Upper lobe of left lung (tissue), 4 donors: ENCODE measurements around the gene INTS14.

Source experiments
- CTCF ChIP-seq, 6 experiments: fragments of 450-650 bp in 4 of 6; fragments of 200-600 bp in 2 of 6; sonication (generic) in 2 of 6; IDR thresholded peaks; one replicate each; pipeline ENCODE4 v1.5.1; 2016 to 2019; ENCODE audit warnings: antibody characterized with exemption in 6 of 6
- EP300 ChIP-seq, 4 donors: sonication (generic); formaldehyde crosslinking; IDR thresholded peaks; one replicate each; pipeline ENCODE4 v1.5.1; 2017; ENCODE audit warnings: antibody characterized with exemption in 4 of 4, control low read depth in 2 of 4
- POLR2AphosphoS5 ChIP-seq, 2 donors: sonication (generic); formaldehyde crosslinking; IDR thresholded peaks; one replicate each; pipeline ENCODE4 v1.5.1; 2017; ENCODE audit warnings: antibody characterized with exemption in 2 of 2

- TF ChIP-seq CTCF (IDR thresholded peaks at IDR 0.05), result no peak
- TF ChIP-seq EP300 (IDR thresholded peaks at IDR 0.05), result no peak
- no peak for TF ChIP-seq POLR2AphosphoS5 (IDR thresholded peaks at IDR 0.05)
These were observed 35.6 kb upstream of the INTS14 start for GRCh38 chr15:65646486-65646885.
